ENCODE results near the gene DPP6. TPM values are rescaled to one million over a fixed set of nuclear protein-coding genes. Genes with fewer than 3 reads are reported as not detected.

The DPP6 gene
- total RNA-seq, 1 experiment from 2014 or later: not detected

- TF ChIP-seq TCF7L2 (IDR thresholded peaks at IDR 0.05; ENCODE audit: low read depth, low read length) (no peak), POLR2AphosphoS5 (IDR thresholded peaks at IDR 0.05; ENCODE audit: low read depth, low read length) (no peak), CTCF (IDR thresholded peaks at IDR 0.05) (no peak), SIN3A (IDR thresholded peaks at IDR 0.05; ENCODE audit: borderline replicate concordance, insufficient read depth, low read depth, low read length) (no peak), REST (IDR thresholded peaks at IDR 0.05; ENCODE audit: insufficient read depth in 1 of 2, low read depth in 2 of 2, low read length in 1 of 2) (no peak)
- no TSS peak for BruUV-seq (replicated peaks)
- POLR2A ChIA-PET: no interaction called here
- no peak for DNase-seq (ENCODE audit: low read depth, low spot score)
- H3K27me3 ChIP-seq (ENCODE audit: control insufficient read depth, insufficient read depth, low read length): no peaks in the 10 kb centered on the region
- intact Hi-C loops (cut with micrococcal nuclease; ENCODE audit: unreplicated experiment) (no loop called here), in situ Hi-C loops (cut with HindIII; ENCODE audit: low pct_unique_long_range_greater_than_20kb, low sequenced_read_pairs) (no loop called here)
- H3K9me3 ChIP-seq (ENCODE audit: control insufficient read depth, insufficient read depth, low read depth, low read length): no peaks in the 10 kb centered on the region
- H3K27ac ChIP-seq (ENCODE audit: low read length): no peak overlapping the region
- no peaks in the 10 kb centered on the region for H3K4me1 ChIP-seq (ENCODE audit: control insufficient read depth, insufficient read depth, low read length)
- no peak for ATAC-seq
- H3K36me3 ChIP-seq (ENCODE audit: control insufficient read depth, insufficient read depth, low read length): no peaks in the 10 kb centered on the region
- CTCF ChIA-PET: no interaction called here
- H3K4me3 ChIP-seq (ENCODE audit: low read depth in 2 of 2, low read length in 2 of 2): no peak overlapping the region
These were observed 657.8 kb downstream of the DPP6 start for GRCh38 chr7:154709840-154710520.

- no peaks in the 10 kb centered on the region for H3K27me3 ChIP-seq (ENCODE audit: control insufficient read depth, insufficient read depth, low read length)
- ChIA-PET CTCF (no interaction called here), POLR2A (no interaction called here)
- no TSS peak for BruUV-seq (replicated peaks)
- no peaks in the 10 kb centered on the region for H3K36me3 ChIP-seq (ENCODE audit: control insufficient read depth, insufficient read depth, low read length)
- H3K27ac ChIP-seq (ENCODE audit: low read length): no peak overlapping the region
- no peaks in the 10 kb centered on the region for H3K9me3 ChIP-seq (ENCODE audit: control insufficient read depth, insufficient read depth, low read depth, low read length)
- H3K4me1 ChIP-seq (ENCODE audit: control insufficient read depth, insufficient read depth, low read length): no peaks in the 10 kb centered on the region
- ATAC-seq (no peak), DNase-seq (ENCODE audit: low read depth, low spot score) (no peak)
- TF ChIP-seq TCF7L2 (IDR thresholded peaks at IDR 0.05; ENCODE audit: low read depth, low read length) (no peak), SIN3A (IDR thresholded peaks at IDR 0.05; ENCODE audit: borderline replicate concordance, insufficient read depth, low read depth, low read length) (no peak), REST (IDR thresholded peaks at IDR 0.05; ENCODE audit: insufficient read depth in 1 of 2, low read depth in 2 of 2, low read length in 1 of 2) (no peak), CTCF (IDR thresholded peaks at IDR 0.05) (no peak), POLR2AphosphoS5 (IDR thresholded peaks at IDR 0.05; ENCODE audit: low read depth, low read length) (no peak)
- in situ Hi-C loops (cut with HindIII; ENCODE audit: low pct_unique_long_range_greater_than_20kb, low sequenced_read_pairs) (no loop called here), intact Hi-C loops (cut with micrococcal nuclease; ENCODE audit: unreplicated experiment) (no loop called here)
- H3K4me3 ChIP-seq (ENCODE audit: low read depth in 2 of 2, low read length in 2 of 2): no peak overlapping the region
These were observed 667.8 kb downstream of the DPP6 start for GRCh38 chr7:154720016-154720415.

Measured in Panc1 (cell line).